Measurements from ENCODE around the gene PRKCZ.
A peak's percentile ranks its signal among the peaks of the same experiment; 100 is the strongest.
"Not testable (repeated sequence)": the region's sequence is repeated elsewhere in the genome, so short reads cannot be mapped to it uniquely, and the experiment has no call there.

Gene PRKCZ

GRCh38 chr1:2115702-2116341, 65.6 kb downstream of the PRKCZ start:
- no peak overlapping the region for H3K4me3 ChIP-seq (ENCODE audit: low read length)
- H3K36me3 ChIP-seq (ENCODE audit: control insufficient read depth, insufficient read depth, low read length, severe bottlenecking): no peaks in the 10 kb centered on the region
- no peak overlapping the region for H3K9ac ChIP-seq (ENCODE audit: low read length)
- peak; percentile 26 for DNase-seq (ENCODE audit: low read depth)
- peaks cover 11% of the 10 kb centered on the region for H3K9me3 ChIP-seq (ENCODE audit: control insufficient read depth, low read length)
- H3K4me1 ChIP-seq (ENCODE audit: control insufficient read depth, insufficient read depth, low read length): peaks cover 8% of the 10 kb centered on the region
- peaks cover 29% of the 10 kb centered on the region for H3K27me3 ChIP-seq (replicated peaks; ENCODE audit: control insufficient read depth, insufficient read depth, low read length)

GRCh38 chr1:2119886-2120285, 69.7 kb downstream of the PRKCZ start:
- H3K4me3 ChIP-seq (ENCODE audit: low read length): no peak overlapping the region
- DNase-seq (ENCODE audit: low read depth): no peak
- H3K9me3 ChIP-seq (ENCODE audit: control insufficient read depth, low read length): peaks cover 11% of the 10 kb centered on the region
- H3K36me3 ChIP-seq (ENCODE audit: control insufficient read depth, insufficient read depth, low read length, severe bottlenecking): no peaks in the 10 kb centered on the region
- peaks cover 17% of the 10 kb centered on the region for H3K27me3 ChIP-seq (replicated peaks; ENCODE audit: control insufficient read depth, insufficient read depth, low read length)
- H3K4me1 ChIP-seq (ENCODE audit: control insufficient read depth, insufficient read depth, low read length): peaks cover 11% of the 10 kb centered on the region
- no peak overlapping the region for H3K9ac ChIP-seq (ENCODE audit: low read length)

DNA sequence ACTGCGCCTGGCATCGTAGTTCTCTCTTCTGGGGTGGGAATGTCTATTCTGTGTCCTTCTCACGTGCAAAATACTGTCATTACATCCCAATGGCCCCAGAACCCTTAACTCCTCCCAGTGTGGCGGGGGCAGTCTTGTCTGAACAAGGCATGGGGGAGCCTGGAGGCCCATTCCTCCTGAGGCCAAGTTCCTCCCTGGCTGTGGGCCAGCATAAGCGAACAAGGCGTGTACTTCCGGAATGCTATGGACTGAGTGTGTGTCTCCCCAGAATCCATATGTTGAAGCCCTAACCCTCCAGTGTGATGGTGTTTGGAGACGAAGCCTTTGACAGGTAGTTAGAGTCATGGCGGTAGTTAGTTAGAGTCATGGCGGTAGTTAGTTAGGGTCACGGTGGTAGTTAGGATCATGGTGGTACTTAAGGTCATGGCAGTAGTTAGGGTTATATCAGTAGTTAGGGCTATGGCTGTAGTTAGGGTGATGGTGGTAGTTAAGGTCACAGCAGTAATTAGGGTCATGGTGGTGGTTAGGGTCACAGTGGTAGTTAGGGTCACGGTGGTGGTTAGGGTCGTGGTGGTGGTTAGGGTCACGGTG, 71.0 kb downstream of the PRKCZ start:
- Histone ChIP-seq H3K9ac (ENCODE audit: low read length) (no peak overlapping the region), H3K9me3 (ENCODE audit: control insufficient read depth, low read length) (peaks cover 11% of the 10 kb centered on the region), H3K36me3 (ENCODE audit: control insufficient read depth, insufficient read depth, low read length, severe bottlenecking) (no peaks in the 10 kb centered on the region), H3K4me3 (ENCODE audit: low read length) (no peak overlapping the region), H3K27me3 (replicated peaks; ENCODE audit: control insufficient read depth, insufficient read depth, low read length) (peaks cover 11% of the 10 kb centered on the region), H3K4me1 (ENCODE audit: control insufficient read depth, insufficient read depth, low read length) (peaks cover 4% of the 10 kb centered on the region)
- DNase-seq (ENCODE audit: low read depth): no peak

DNA sequence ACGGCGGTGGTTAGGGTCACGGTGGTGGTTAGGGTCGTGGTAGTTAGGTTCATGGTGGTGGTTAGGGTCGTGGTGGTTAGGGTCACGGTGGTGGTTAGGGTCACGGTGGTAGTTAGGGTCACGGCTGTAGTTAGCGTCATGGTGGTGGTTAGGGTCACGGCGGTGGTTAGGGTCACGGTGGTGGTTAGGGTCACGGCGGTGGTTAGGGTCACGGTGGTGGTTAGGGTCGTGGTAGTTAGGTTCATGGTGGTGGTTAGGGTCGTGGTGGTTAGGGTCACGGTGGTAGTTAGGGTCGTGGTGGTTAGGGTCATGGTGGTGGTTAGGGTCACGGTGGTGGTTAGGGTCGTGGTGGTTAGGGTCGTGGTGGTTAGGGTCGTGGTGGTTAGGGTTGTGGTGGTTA, 71.6 kb downstream of the PRKCZ start:
- H3K9ac ChIP-seq (ENCODE audit: low read length): not testable (repeated sequence)

GRCh38 chr1:2124446-2125198, 74.4 kb downstream of the PRKCZ start:
- Histone ChIP-seq H3K4me1 (ENCODE audit: control insufficient read depth, insufficient read depth, low read length) (peaks cover 3% of the 10 kb centered on the region), H3K36me3 (ENCODE audit: control insufficient read depth, insufficient read depth, low read length, severe bottlenecking) (no peaks in the 10 kb centered on the region), H3K27me3 (replicated peaks; ENCODE audit: control insufficient read depth, insufficient read depth, low read length) (peaks cover 18% of the 10 kb centered on the region), H3K9me3 (ENCODE audit: control insufficient read depth, low read length) (peaks cover 4% of the 10 kb centered on the region), H3K9ac (ENCODE audit: low read length) (no peak overlapping the region), H3K4me3 (ENCODE audit: low read length) (no peak overlapping the region)
- DNase-seq (ENCODE audit: low read depth): peak; percentile 12

More for the DNA sequence above, 71.6 kb downstream of the PRKCZ start:
- not testable (repeated sequence) for H3K27me3 ChIP-seq (replicated peaks; ENCODE audit: control insufficient read depth, insufficient read depth, low read length); H3K4me1 ChIP-seq (ENCODE audit: control insufficient read depth, insufficient read depth, low read length); H3K4me3 ChIP-seq (ENCODE audit: low read length); H3K36me3 ChIP-seq (ENCODE audit: control insufficient read depth, insufficient read depth, low read length, severe bottlenecking); DNase-seq (ENCODE audit: low read depth)
- H3K9me3 ChIP-seq (ENCODE audit: control insufficient read depth, low read length): peaks cover 11% of the 10 kb centered on the region

GRCh38 chr1:2125350-2126211, 75.4 kb downstream of the PRKCZ start:
- Histone ChIP-seq H3K4me3 (ENCODE audit: low read length) (no peak overlapping the region), H3K9me3 (ENCODE audit: control insufficient read depth, low read length) (no peaks in the 10 kb centered on the region), H3K9ac (ENCODE audit: low read length) (no peak overlapping the region), H3K4me1 (ENCODE audit: control insufficient read depth, insufficient read depth, low read length) (peaks cover 3% of the 10 kb centered on the region), H3K36me3 (ENCODE audit: control insufficient read depth, insufficient read depth, low read length, severe bottlenecking) (no peaks in the 10 kb centered on the region), H3K27me3 (replicated peaks; ENCODE audit: control insufficient read depth, insufficient read depth, low read length) (peaks cover 18% of the 10 kb centered on the region)
- DNase-seq (ENCODE audit: low read depth): no peak

- no peaks in the 10 kb centered on the region for H3K9me3 ChIP-seq (ENCODE audit: control insufficient read depth, low read length)
- H3K9ac ChIP-seq (ENCODE audit: low read length): no peak overlapping the region
- peaks cover 3% of the 10 kb centered on the region for H3K4me1 ChIP-seq (ENCODE audit: control insufficient read depth, insufficient read depth, low read length)
- no peaks in the 10 kb centered on the region for H3K36me3 ChIP-seq (ENCODE audit: control insufficient read depth, insufficient read depth, low read length, severe bottlenecking)
- peaks cover 18% of the 10 kb centered on the region for H3K27me3 ChIP-seq (replicated peaks; ENCODE audit: control insufficient read depth, insufficient read depth, low read length)
- H3K4me3 ChIP-seq (ENCODE audit: low read length): no peak overlapping the region
- no peak for DNase-seq (ENCODE audit: low read depth)
Measured at GRCh38 chr1:2126331-2127186, 76.3 kb downstream of the PRKCZ start.

DNA sequence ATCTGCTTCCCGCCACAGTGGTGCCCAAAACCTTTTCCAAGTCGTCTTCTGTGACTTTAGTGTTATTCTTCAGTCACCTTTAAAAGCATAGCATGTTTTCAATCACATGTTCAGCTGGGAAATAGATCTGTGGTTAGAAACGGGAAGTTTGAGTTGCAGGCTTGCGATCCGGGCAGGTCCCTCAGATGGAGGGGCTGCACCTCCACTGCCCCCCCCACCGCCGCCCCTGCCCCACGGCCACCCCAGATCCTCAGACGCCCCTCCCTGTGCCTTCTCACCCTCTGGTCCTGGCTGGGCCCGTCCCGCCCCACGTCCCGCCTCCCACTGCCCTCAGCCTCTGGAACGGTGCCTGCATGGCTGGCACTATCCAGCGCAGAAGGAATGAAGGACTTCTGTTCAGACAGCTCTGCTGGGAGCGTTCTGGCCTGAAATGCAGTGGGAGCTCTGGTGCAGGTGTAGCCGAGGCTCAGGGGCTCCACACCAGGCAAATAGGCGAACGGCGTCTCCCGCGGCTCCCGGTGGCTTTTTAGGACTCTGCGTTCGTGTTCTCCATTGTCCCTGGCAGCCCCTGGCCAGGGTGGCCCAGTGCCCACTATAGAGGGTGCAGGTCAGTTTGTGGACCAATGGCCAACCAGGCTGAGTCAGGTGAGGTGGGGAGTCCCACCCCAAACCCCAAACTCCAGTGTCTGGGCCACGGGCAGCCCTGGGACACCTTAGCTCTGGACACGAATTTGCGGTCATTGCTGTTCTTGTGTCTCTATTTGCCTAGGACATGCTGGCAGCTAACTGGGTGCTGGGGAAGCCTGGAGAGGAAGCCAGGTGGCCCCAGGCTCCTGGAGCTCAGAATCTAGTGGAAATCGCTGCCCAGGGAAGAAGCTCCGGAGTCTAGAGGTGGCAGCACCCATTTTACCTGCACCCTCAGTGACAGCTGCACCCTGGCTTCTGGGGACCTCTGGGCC, 77.3 kb downstream of the PRKCZ start:
- Histone ChIP-seq H3K27me3 (replicated peaks; ENCODE audit: control insufficient read depth, insufficient read depth, low read length) (peaks cover 18% of the 10 kb centered on the region), H3K4me3 (ENCODE audit: low read length) (no peak overlapping the region), H3K4me1 (ENCODE audit: control insufficient read depth, insufficient read depth, low read length) (peaks cover 9% of the 10 kb centered on the region), H3K36me3 (ENCODE audit: control insufficient read depth, insufficient read depth, low read length, severe bottlenecking) (no peaks in the 10 kb centered on the region), H3K9ac (ENCODE audit: low read length) (no peak overlapping the region), H3K9me3 (ENCODE audit: control insufficient read depth, low read length) (no peaks in the 10 kb centered on the region)
- DNase-seq (ENCODE audit: low read depth): no peak

- H3K9me3 ChIP-seq (ENCODE audit: control insufficient read depth, low read length): no peaks in the 10 kb centered on the region
- peaks cover 18% of the 10 kb centered on the region for H3K27me3 ChIP-seq (replicated peaks; ENCODE audit: control insufficient read depth, insufficient read depth, low read length)
- no peaks in the 10 kb centered on the region for H3K36me3 ChIP-seq (ENCODE audit: control insufficient read depth, insufficient read depth, low read length, severe bottlenecking)
- no peak overlapping the region for H3K9ac ChIP-seq (ENCODE audit: low read length)
- DNase-seq (ENCODE audit: low read depth): no peak
- H3K4me3 ChIP-seq (ENCODE audit: low read length): no peak overlapping the region
- H3K4me1 ChIP-seq (ENCODE audit: control insufficient read depth, insufficient read depth, low read length): peaks cover 14% of the 10 kb centered on the region
Measured at GRCh38 chr1:2128189-2128901, 78.1 kb downstream of the PRKCZ start.

Measured in adipocyte (in vitro differentiated cells).